Lung (tissue), 12 donors: ENCODE measurements around the gene NFIA. TPM values are rescaled to one million over a fixed set of nuclear protein-coding genes. Genes with fewer than 3 reads are reported as not detected.

Experiments used
- ATAC-seq: fragments of 200-7000 bp; cut with Tn5 transposase; one replicate; pipeline ENCODE4 v1.9.1; 2020; ENCODE audit warnings: moderate number of reproducible peaks; ENCODE audit not compliant: insufficient read depth, low FRiP score
- DNase-seq, 3 donors: peaks; one replicate each; pipeline ENCODE4 v3.0.0-alpha.2; 2013 to 2017
- H3K27ac ChIP-seq, 2 donors: one replicate each; pipeline ENCODE4 v1.5.1; 2013; ENCODE audit warnings: mild to moderate bottlenecking in 2 of 2, moderate library complexity in 2 of 2, control low read depth in 1 of 2, inconsistent platforms in 1 of 2, low read depth in 1 of 2, low read length in 1 of 2
- H3K27me3 ChIP-seq, 3 donors: one replicate each; pipeline ENCODE4 v1.5.1; 2013; ENCODE audit warnings: low read length in 2 of 3; ENCODE audit not compliant: control insufficient read depth in 3 of 3, insufficient read depth in 3 of 3
- H3K36me3 ChIP-seq, 4 donors: one replicate each; pipeline ENCODE4 v1.5.1; 2013; ENCODE audit warnings: low read length in 4 of 4, mild to moderate bottlenecking in 1 of 4, moderate library complexity in 1 of 4; ENCODE audit not compliant: control insufficient read depth in 4 of 4, insufficient read depth in 4 of 4
- H3K4me1 ChIP-seq, 5 donors: one replicate each; pipeline ENCODE4 v1.5.1; 2013; ENCODE audit warnings: low read length in 5 of 5, mild to moderate bottlenecking in 2 of 5, moderate library complexity in 1 of 5; ENCODE audit not compliant: control insufficient read depth in 5 of 5, insufficient read depth in 5 of 5
- H3K4me3 ChIP-seq: one replicate; pipeline ENCODE4 v1.5.1; 2013; ENCODE audit warnings: mild to moderate bottlenecking, control low read depth, moderate library complexity
- H3K9ac ChIP-seq, 2 donors: one replicate each; pipeline ENCODE4 v1.5.1; 2013; ENCODE audit warnings: low read length in 2 of 2, control low read depth in 1 of 2; ENCODE audit not compliant: insufficient read depth in 1 of 2
- H3K9me3 ChIP-seq, 4 donors: one replicate each; pipeline ENCODE4 v1.5.1; 2013; ENCODE audit warnings: low read length in 3 of 4, mild to moderate bottlenecking in 1 of 4, moderate library complexity in 1 of 4; ENCODE audit not compliant: control insufficient read depth in 4 of 4, insufficient read depth in 3 of 4
- CTCF ChIP-seq: IDR thresholded peaks from 2 replicates; pipeline ENCODE4 v1.5.1; 2012; ENCODE audit warnings: mild to moderate bottlenecking; ENCODE audit errors: control extremely low read depth, extremely low read depth
- WGBS, 2 donors: extraction: QIAGEN DNeasy Blood & Tissue Kit; methylation state at CpG; one replicate each; pipeline ENCODE4 v1.1.7; 2013; 5-methylcytosine and 5-hydroxymethylcytosine counted together
- polyA plus RNA-seq, 2 donors: library from polyadenylated mRNA; stranded (reverse); fragments of 200-250 nt; gene quantifications; one replicate each; pipeline ENCODE4 v1.2.1, GENCODE V29; 2013
- total RNA-seq, 2 donors: library from RNA; depleted of rRNA in 1 of 2; stranded (reverse); fragments of >200 nt in 1 of 2; gene quantifications; one replicate each; pipeline ENCODE4 v1.2.1, GENCODE V29; 2014 to 2021
- donor health status: control.
- donor health status: control.
- donor health status: Bipolar disorder and iron deficiency.
- donor health status: healthy.
- donor health status: DM: yes; HTN: yes; CAD: no.

Gene NFIA
- total and polyA plus RNA-seq, 4 donors: 3.0 to 63.4 (median 34.2) TPM

GRCh38 chr1:61348025-61348665, 265.8 kb downstream of the NFIA start:
- H3K27me3 ChIP-seq: no peaks in the 10 kb centered on the region
- 85 to 89% methylated on average over 3 of the region's 3 CpGs for WGBS, 2 donors
- H3K36me3 ChIP-seq: peaks cover 3 to 14% (median 8%) of the 10 kb centered on the region in 4 donors
- ATAC-seq (no peak), DNase-seq (no peak)
- H3K4me3 ChIP-seq: no peak overlapping the region
- TF ChIP-seq CTCF: no peak
- no peak overlapping the region for H3K27ac ChIP-seq
- no peak overlapping the region for H3K9ac ChIP-seq
- peaks cover 0 to 34% (median 2%) of the 10 kb centered on the region in 5 donors for H3K4me1 ChIP-seq
- H3K9me3 ChIP-seq: no peaks in the 10 kb centered on the region

GRCh38 chr1:61352845-61353435, 270.6 kb downstream of the NFIA start:
- H3K9ac ChIP-seq: no peak overlapping the region
- 72 to 81% methylated on average over 3 of the region's 3 CpGs for WGBS, 2 donors
- no peaks in the 10 kb centered on the region for H3K27me3 ChIP-seq

GRCh38 chr1:61353797-61354406, 271.5 kb downstream of the NFIA start:
- H3K4me1 ChIP-seq: peaks cover 0 to 12% (median 0%) of the 10 kb centered on the region in 5 donors
- H3K27me3 ChIP-seq: no peaks in the 10 kb centered on the region
- H3K9me3 ChIP-seq: no peaks in the 10 kb centered on the region
- WGBS, 2 donors: 71 to 83% methylated on average over 4 of the region's 4 CpGs
- DNase-seq (no peak), ATAC-seq (no peak)
- no peak overlapping the region for H3K4me3 ChIP-seq
- peak overlapping the region in 1 of 2 donors; percentile 30 for H3K27ac ChIP-seq
- TF ChIP-seq CTCF: no peak
- peaks cover 3 to 23% (median 5%) of the 10 kb centered on the region in 4 donors for H3K36me3 ChIP-seq
- H3K9ac ChIP-seq: no peak overlapping the region

More at GRCh38 chr1:61352845-61353435, 270.6 kb downstream of the NFIA start:
- Histone ChIP-seq H3K9me3 (no peaks in the 10 kb centered on the region), H3K36me3 (peaks cover 3 to 29% (median 6%) of the 10 kb centered on the region in 4 donors), H3K4me3 (no peak overlapping the region), H3K4me1 (peaks cover 0 to 16% (median 0%) of the 10 kb centered on the region in 5 donors), H3K27ac (no peak overlapping the region)
- ATAC-seq: no peak
- TF ChIP-seq CTCF: no peak
- no peak for DNase-seq
